Ascending aorta (tissue), 2 donors: Measurements from ENCODE around the gene LHX4. TPM values are rescaled to one million over a fixed set of nuclear protein-coding genes. Genes with fewer than 3 reads are reported as not detected.

Experiments
- DNase-seq, 2 donors: peaks; one replicate each; pipeline ENCODE4 v3.0.0-alpha.2; 2019; ENCODE audit warnings: low spot score in 2 of 2
- H3K27ac ChIP-seq, 2 donors: fragments of 200-600 bp; sonication (generic); one replicate each; pipeline ENCODE4 v1.5.1; 2016 to 2017; ENCODE audit warnings: mild to moderate bottlenecking in 1 of 2
- H3K27me3 ChIP-seq: fragments of 200-600 bp; sonication (generic); one replicate; pipeline ENCODE4 v1.5.1; 2017
- H3K36me3 ChIP-seq, 2 donors: fragments of 200-600 bp; sonication (generic); one replicate each; pipeline ENCODE4 v1.5.1; 2016
- H3K4me1 ChIP-seq, 2 donors: fragments of 200-600 bp; sonication (generic); one replicate each; pipeline ENCODE4 v1.5.1; 2016 to 2017; ENCODE audit warnings: mild to moderate bottlenecking in 1 of 2
- H3K4me3 ChIP-seq, 2 donors: fragments of 200-600 bp; sonication (generic); one replicate each; pipeline ENCODE4 v1.5.1; 2016 to 2017; ENCODE audit warnings: mild to moderate bottlenecking in 1 of 2
- H3K9me3 ChIP-seq, 2 donors: fragments of 200-600 bp; sonication (generic); one replicate each; pipeline ENCODE4 v1.5.1; 2016
- CTCF ChIP-seq, 3 experiments: fragments of 200-600 bp in 2 of 3; fragments of 450-650 bp in 1 of 3; sonication (generic) in 2 of 3; IDR thresholded peaks; one replicate each; pipeline ENCODE4 v1.5.1; 2016 to 2019; ENCODE audit warnings: antibody characterized with exemption in 3 of 3, mild to moderate bottlenecking in 1 of 3, moderate library complexity in 1 of 3
- intact Hi-C: fragments of 100-400 bp; cut with DNase I; formaldehyde crosslinking; loops from one replicate; pipeline ENCODE4 v1.15.1; 2023
- total RNA-seq: library from RNA; depleted of rRNA; stranded (reverse); fragments of >200 nt; gene quantifications from one replicate; pipeline ENCODE4 v1.1.0, GENCODE V29; 2016

Gene LHX4
- total RNA-seq, 1 donor from 2014 or later, result not detected

- Histone ChIP-seq H3K9me3 (no peaks in the 10 kb centered on the region), H3K27me3 (no peaks in the 10 kb centered on the region), H3K4me1 (no peaks in the 10 kb centered on the region), H3K36me3 (peaks cover 0 to 9% of the 10 kb centered on the region in 2 donors), H3K27ac (no peak overlapping the region), H3K4me3 (no peak overlapping the region)
- DNase-seq, result no peak
- intact Hi-C loops, result no loop called here
- no peak for TF ChIP-seq CTCF (IDR thresholded peaks at IDR 0.05)
These were observed 41.5 kb downstream of the LHX4 start for GRCh38 chr1:180271272-180272255.

- Histone ChIP-seq H3K36me3 (peaks cover 0 to 9% of the 10 kb centered on the region in 2 donors), H3K4me3 (no peak overlapping the region), H3K27me3 (no peaks in the 10 kb centered on the region), H3K9me3 (no peaks in the 10 kb centered on the region), H3K27ac (no peak overlapping the region), H3K4me1 (no peaks in the 10 kb centered on the region)
- intact Hi-C loops, result no loop called here
- no peak for DNase-seq
- TF ChIP-seq CTCF (IDR thresholded peaks at IDR 0.05), result no peak
These were observed 42.3 kb downstream of the LHX4 start for GRCh38 chr1:180272395-180272794.

GRCh38 chr1:180273066-180273465 lies 43.0 kb downstream of the LHX4 start:
- Histone ChIP-seq H3K27ac (no peak overlapping the region), H3K4me1 (no peaks in the 10 kb centered on the region), H3K27me3 (no peaks in the 10 kb centered on the region), H3K9me3 (no peaks in the 10 kb centered on the region), H3K4me3 (no peak overlapping the region), H3K36me3 (peaks cover 0 to 9% of the 10 kb centered on the region in 2 donors)
- intact Hi-C loops, result no loop called here
- TF ChIP-seq CTCF (IDR thresholded peaks at IDR 0.05), result no peak
- DNase-seq, result no peak

DNA sequence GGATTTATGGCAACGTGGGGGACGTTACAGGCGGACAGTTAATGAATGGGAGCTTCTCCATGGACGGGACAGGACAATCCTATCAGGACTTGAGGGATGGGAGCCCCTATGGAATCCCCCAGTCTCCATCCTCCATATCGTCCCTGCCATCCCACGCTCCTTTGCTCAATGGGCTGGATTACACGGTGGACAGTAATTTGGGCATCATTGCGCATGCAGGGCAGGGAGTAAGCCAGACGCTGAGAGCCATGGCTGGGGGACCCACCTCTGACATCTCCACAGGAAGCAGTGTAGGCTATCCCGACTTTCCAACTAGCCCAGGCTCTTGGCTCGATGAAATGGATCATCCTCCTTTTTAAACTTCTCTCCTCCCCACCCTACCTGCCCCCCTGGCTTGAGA lies 44.2 kb downstream of the LHX4 start:
- Histone ChIP-seq H3K9me3 (no peaks in the 10 kb centered on the region), H3K4me1 (no peaks in the 10 kb centered on the region), H3K4me3 (no peak overlapping the region), H3K27me3 (no peaks in the 10 kb centered on the region), H3K27ac (no peak overlapping the region), H3K36me3 (peaks cover 0 to 9% of the 10 kb centered on the region in 2 donors)
- intact Hi-C loops, result no loop called here
- no peak for DNase-seq
- TF ChIP-seq CTCF (IDR thresholded peaks at IDR 0.05), result no peak

GRCh38 chr1:180275726-180276125 lies 45.7 kb downstream of the LHX4 start:
- H3K27ac ChIP-seq, result no peak overlapping the region
- no peaks in the 10 kb centered on the region for H3K27me3 ChIP-seq
- peaks cover 0 to 13% of the 10 kb centered on the region in 2 donors for H3K36me3 ChIP-seq
- H3K4me3 ChIP-seq, result no peak overlapping the region
- TF ChIP-seq CTCF (IDR thresholded peaks at IDR 0.05), result no peak
- intact Hi-C loops, result no loop called here
- no peaks in the 10 kb centered on the region for H3K4me1 ChIP-seq
- H3K9me3 ChIP-seq, result no peaks in the 10 kb centered on the region
- DNase-seq, result no peak
